Lower lobe of right lung (tissue), 2 donors: ENCODE results near the gene PCP2. TPM values are rescaled to one million over a fixed set of nuclear protein-coding genes. Genes with fewer than 3 reads are reported as not detected.

Experiments used
- ATAC-seq, 2 donors: fragments of 200-7000 bp; cut with Tn5 transposase; one replicate each; pipeline ENCODE4 v1.9.1; 2020 to 2022; ENCODE audit warnings: mild to moderate bottlenecking in 2 of 2, moderate library complexity in 2 of 2
- DNase-seq: peaks from one replicate; pipeline ENCODE4 v3.0.0-alpha.2; 2020
- H3K27ac ChIP-seq: fragments of 200-600 bp; one replicate; pipeline ENCODE4 v1.8.0; 2022
- H3K27me3 ChIP-seq: fragments of 200-600 bp; one replicate; pipeline ENCODE4 v1.8.0; 2022; ENCODE audit warnings: low read depth
- H3K36me3 ChIP-seq: fragments of 200-600 bp; one replicate; pipeline ENCODE4 v1.8.0; 2022; ENCODE audit warnings: mild to moderate bottlenecking
- H3K4me1 ChIP-seq: fragments of 200-600 bp; one replicate; pipeline ENCODE4 v1.8.0; 2022
- H3K4me3 ChIP-seq: fragments of 200-600 bp; one replicate; pipeline ENCODE4 v1.8.0; 2022; ENCODE audit warnings: mild to moderate bottlenecking
- H3K9me3 ChIP-seq: fragments of 200-600 bp; one replicate; pipeline ENCODE4 v1.8.0; 2022
- CTCF ChIP-seq: fragments of 200-600 bp; IDR thresholded peaks from one replicate; pipeline ENCODE4 v1.8.0; 2022; ENCODE audit warnings: antibody characterized with exemption, mild to moderate bottlenecking
- intact Hi-C: fragments of 100-400 bp; cut with DNase I; formaldehyde crosslinking; loops from one replicate; pipeline ENCODE4 v1.11.0; 2022
- total RNA-seq: library from RNA; stranded (reverse); fragmentation: NEBNext Ultra II Directional; extraction: Animal tissue kit (Norgen Biotek cat#: 25700); gene quantifications from one replicate; pipeline ENCODE4 v1.2.1, GENCODE V29; 2021
- donor health status: DM: no; HTN: yes; CAD: no; lungs with severe emphysema.

PCP2 gene
- total RNA-seq, 1 donor from 2014 or later = 3.5 TPM

- intact Hi-C loops = no loop called here
- no peak for ATAC-seq
- Histone ChIP-seq H3K9me3 (no peaks in the 10 kb centered on the region), H3K4me3 (no peak overlapping the region), H3K4me1 (peaks cover 23% of the 10 kb centered on the region), H3K27ac (no peak overlapping the region), H3K27me3 (peaks cover 7% of the 10 kb centered on the region), H3K36me3 (peaks cover 32% of the 10 kb centered on the region)
- TF ChIP-seq CTCF = no peak
- no peak for DNase-seq
Observed at GRCh38 chr19:7641290-7642276, 8.1 kb upstream of the PCP2 start.

- ATAC-seq (no peak), DNase-seq (no peak)
- Histone ChIP-seq H3K4me3 (no peak overlapping the region), H3K27ac (no peak overlapping the region), H3K4me1 (peaks cover 30% of the 10 kb centered on the region), H3K27me3 (peaks cover 7% of the 10 kb centered on the region), H3K36me3 (peaks cover 26% of the 10 kb centered on the region), H3K9me3 (no peaks in the 10 kb centered on the region)
- intact Hi-C loops = no loop called here
- no peak for TF ChIP-seq CTCF
Observed at GRCh38 chr19:7640803-7641202, 7.3 kb upstream of the PCP2 start.

- Histone ChIP-seq H3K9me3 (no peaks in the 10 kb centered on the region), H3K36me3 (peaks cover 23% of the 10 kb centered on the region), H3K27me3 (peaks cover 7% of the 10 kb centered on the region), H3K4me1 (peaks cover 30% of the 10 kb centered on the region), H3K27ac (no peak overlapping the region), H3K4me3 (no peak overlapping the region)
- no peak for TF ChIP-seq CTCF
- DNase-seq = no peak
- ATAC-seq = no peak
- intact Hi-C loops = no loop called here
Observed at GRCh38 chr19:7639863-7640348, 6.4 kb upstream of the PCP2 start.

GRCh38 chr19:7638802-7639465, 5.4 kb upstream of the PCP2 start:
- Histone ChIP-seq H3K36me3 (peaks cover 17% of the 10 kb centered on the region), H3K9me3 (no peaks in the 10 kb centered on the region), H3K27ac (no peak overlapping the region), H3K4me3 (no peak overlapping the region), H3K27me3 (peaks cover 7% of the 10 kb centered on the region), H3K4me1 (peaks cover 30% of the 10 kb centered on the region)
- TF ChIP-seq CTCF = no peak
- intact Hi-C loops = no loop called here
- no peak for ATAC-seq
- no peak for DNase-seq

- peaks cover 19% of the 10 kb centered on the region for H3K36me3 ChIP-seq
- intact Hi-C loops = no loop called here
- peaks cover 7% of the 10 kb centered on the region for H3K27me3 ChIP-seq
- no peaks in the 10 kb centered on the region for H3K9me3 ChIP-seq
- peaks cover 30% of the 10 kb centered on the region for H3K4me1 ChIP-seq
- peak overlapping the region; percentile 86 for H3K4me3 ChIP-seq
- DNase-seq (peak; percentile 89), ATAC-seq (peak; percentile 77 to 83)
- TF ChIP-seq CTCF = no peak
- H3K27ac ChIP-seq = peak overlapping the region; percentile 96
Observed at GRCh38 chr19:7637374-7638256, 4.1 kb upstream of the PCP2 start.
